K562 (cell line): ENCODE measurements around the gene SNPH. TPM values are rescaled to one million over a fixed set of nuclear protein-coding genes. Genes with fewer than 3 reads are reported as not detected.
A peak's percentile ranks its signal among the peaks of the same experiment; 100 is the strongest.

ENCODE experiments used
- ATAC-seq: fragments of 200-7000 bp; cut with Tn5 transposase; 3 replicates; pipeline ENCODE4 v1.9.1; 2020; ENCODE audit warnings: moderate library complexity
- BruUV-seq: library from RNA; stranded (reverse); fragments of 400-500 nt; replicated peaks from 2 replicates; lab custom pipeline; 2021; lab: Mats Ljungman, UMichigan
- CTCF ChIA-PET: fragments of 300-600 bp; formaldehyde crosslinking; extraction: SDS; loops from one replicate; lab custom pipeline; 2021; ENCODE audit warnings: low intra/inter-chr PET ratio; lab: Yijun Ruan, JAX
- POLR2A ChIA-PET: fragments of 300-600, 350-650 bp; sonication (Branson Sonifier 250); formaldehyde crosslinking; extraction: SDS; loops from one replicate; lab custom pipeline; 2021; ENCODE audit warnings: antibody characterized with exemption, inconsistent platforms; lab: Yijun Ruan, JAX
- DNase-seq, 4 experiments: peaks; one replicate each; pipeline versions ENCODE4 v3.0.0 to v3.0.0-alpha.2; 2011 to 2018; ENCODE audit warnings: low spot score in 3 of 4, mixed read lengths in 3 of 4; ENCODE audit errors: extremely low read depth in 1 of 4
- FAIRE-seq: peaks from 2 replicates; lab custom pipeline; 2011; peaks lifted over from hg19 to GRCh38; lab: Jason Lieb, UNC
- H2AFZ ChIP-seq: 2 replicates; pipeline ENCODE4 v1.6.0; 2011; ENCODE audit warnings: low read depth, low read length, control low read depth, inconsistent platforms
- H3K27ac ChIP-seq: fragments of 200-600 bp; 3 replicates; pipeline ENCODE4 v1.8.0; 2011; ENCODE audit warnings: low read depth, mild to moderate bottlenecking, control low read depth, inconsistent platforms, low read length, moderate library complexity, mixed read lengths; ENCODE audit errors: extremely low read depth
- H3K27me3 ChIP-seq, 2 experiments: fragments of 300-600 bp in 1 of 2; 2 replicates in 1 of 2; 3 replicates in 1 of 2; pipeline versions ENCODE4 v1.6.0 to v1.8.0; 2011; ENCODE audit warnings: inconsistent platforms in 2 of 2, low read length in 2 of 2, mild to moderate bottlenecking in 1 of 2, mixed read lengths in 1 of 2, moderate library complexity in 1 of 2; ENCODE audit not compliant: control insufficient read depth in 2 of 2, insufficient read depth in 2 of 2
- H3K36me3 ChIP-seq: fragments of 300-600 bp; 3 replicates; pipeline ENCODE4 v1.8.0; 2011; ENCODE audit warnings: mild to moderate bottlenecking, low read length, inconsistent platforms; ENCODE audit not compliant: control insufficient read depth, insufficient read depth
- H3K4me1 ChIP-seq, 2 experiments: fragments of 200-600 bp in 1 of 2; replicated peaks in 1 of 2; 2 replicates in 1 of 2; 3 replicates in 1 of 2; pipeline versions ENCODE4 v1.5.1 to v1.8.0; 2011; ENCODE audit warnings: inconsistent platforms in 2 of 2, low read length in 2 of 2, mild to moderate bottlenecking in 1 of 2, mixed read lengths in 1 of 2, moderate library complexity in 1 of 2; ENCODE audit not compliant: control insufficient read depth in 2 of 2, insufficient read depth in 2 of 2
- H3K4me2 ChIP-seq: 2 replicates; pipeline ENCODE4 v1.6.1; 2011; ENCODE audit warnings: low read length, control low read depth, inconsistent platforms, mixed read lengths; ENCODE audit not compliant: insufficient read depth
- H3K4me3 ChIP-seq: fragments of 200-600 bp; sonication (generic), shearing (Covaris generic); 2 replicates; pipeline ENCODE4 v1.5.1; 2016; ENCODE audit warnings: control low read depth, inconsistent platforms
- H3K79me2 ChIP-seq: fragments of 200-600 bp; 3 replicates; pipeline ENCODE4 v1.8.0; 2011; ENCODE audit warnings: low read length, inconsistent platforms; ENCODE audit not compliant: control insufficient read depth, insufficient read depth
- H3K9ac ChIP-seq, 2 experiments: 2 replicates each; pipeline versions ENCODE4 v1.6.0 to v1.6.1; 2011; ENCODE audit warnings: low read depth in 2 of 2, low read length in 2 of 2, control low read depth in 1 of 2, inconsistent platforms in 1 of 2, mild to moderate bottlenecking in 1 of 2, mixed read lengths in 1 of 2; ENCODE audit not compliant: insufficient read depth in 1 of 2
- H3K9me1 ChIP-seq: one replicate; pipeline ENCODE4 v1.6.0; 2011; ENCODE audit warnings: inconsistent platforms, mild to moderate bottlenecking, low read length, moderate library complexity; ENCODE audit not compliant: control insufficient read depth, insufficient read depth
- H3K9me3 ChIP-seq: replicated peaks from 2 replicates; pipeline ENCODE4 v1.5.1; 2011; ENCODE audit warnings: low read depth, low read length, inconsistent platforms; ENCODE audit not compliant: control insufficient read depth, insufficient read depth
- H4K20me1 ChIP-seq: replicated peaks from 2 replicates; pipeline ENCODE4 v1.6.1; 2011; ENCODE audit warnings: low read length, inconsistent platforms, mixed read lengths; ENCODE audit not compliant: control insufficient read depth, insufficient read depth
- ARID3A ChIP-seq: IDR thresholded peaks from 2 replicates; pipeline ENCODE4 v1.6.1; 2012; ENCODE audit warnings: low read depth, low read length, improper control_type of control experiment, borderline replicate concordance
- ATF7 ChIP-seq: fragments of 450-650 bp; IDR thresholded peaks from 2 replicates; pipeline ENCODE4 v1.7.1; 2014; ENCODE audit warnings: mild to moderate bottlenecking, moderate library complexity
- CREM ChIP-seq: IDR thresholded peaks from 2 replicates; pipeline ENCODE4 v1.6.1; 2014; ENCODE audit warnings: antibody characterized with exemption, low read depth
- E2F3 ChIP-seq: fragments of 250-450 bp; sonication (Bioruptor Pico); IDR thresholded peaks from 2 replicates; pipeline ENCODE4 v1.4.0; 2020; ENCODE audit warnings: mild to moderate bottlenecking
- EGR1 ChIP-seq: fragments of 450-650 bp; conservative IDR thresholded peaks from 2 replicates; pipeline ENCODE4 v1.6.1; 2017; ENCODE audit warnings: mild to moderate bottlenecking
- ELF1 ChIP-seq: fragments of 200-800 bp; sonication (Bioruptor generic); IDR thresholded peaks from 2 replicates; pipeline ENCODE4 v1.6.1; 2016; ENCODE audit warnings: missing genetic modification characterization, missing compliant biosample characterization
- GABPB2 ChIP-seq: fragments of 250-450 bp; sonication (Bioruptor Pico); conservative IDR thresholded peaks from 2 replicates; pipeline ENCODE4 v1.5.1; 2021; ENCODE audit warnings: mild to moderate bottlenecking
- HNRNPK ChIP-seq: fragments of 200-400 bp; formaldehyde crosslinking; IDR thresholded peaks from one replicate; pipeline ENCODE4 v1.6.1; 2018; ENCODE audit warnings: mild to moderate bottlenecking, low read depth, low read length; ENCODE audit not compliant: poor library complexity, severe bottlenecking
- HOXB6 ChIP-seq: fragments of 250-450 bp; sonication (Bioruptor Pico); IDR thresholded peaks from 2 replicates; pipeline ENCODE4 v1.5.1; 2022; ENCODE audit warnings: mild to moderate bottlenecking, borderline replicate concordance
- OTX1 ChIP-seq: fragments of 450-650 bp; formaldehyde crosslinking; IDR thresholded peaks from 2 replicates; pipeline ENCODE4 v1.4.0; 2022; ENCODE audit warnings: mild to moderate bottlenecking
- PPARD ChIP-seq: fragments of 250-450 bp; sonication (Bioruptor Pico); IDR thresholded peaks from 2 replicates; pipeline ENCODE4 v1.8.0; 2022; ENCODE audit warnings: inconsistent platforms, mild to moderate bottlenecking, moderate library complexity
- RFX1 ChIP-seq: fragments of 450-650 bp; IDR thresholded peaks from 2 replicates; pipeline ENCODE4 v1.6.1; 2016; ENCODE audit warnings: mild to moderate bottlenecking, moderate library complexity
- RHOXF2B ChIP-seq: fragments of 250-450 bp; sonication (Bioruptor Pico); conservative IDR thresholded peaks from 2 replicates; pipeline ENCODE4 v1.5.1; 2021
- ZNF263 ChIP-seq: sonication (generic); formaldehyde crosslinking; IDR thresholded peaks from 2 replicates; pipeline ENCODE4 v1.8.0; 2022; ENCODE audit warnings: mild to moderate bottlenecking, missing genetic modification reagents, borderline replicate concordance
- ZNF444 ChIP-seq: fragments of 250-450 bp; sonication (Bioruptor Pico); IDR thresholded peaks from 2 replicates; pipeline ENCODE4 v1.4.0; 2020; ENCODE audit warnings: mild to moderate bottlenecking, moderate library complexity
- ZNF639 ChIP-seq, 2 experiments: fragments of 200-800 bp in 1 of 2; sonication (Bioruptor generic) in 1 of 2; sonication (generic) in 1 of 2; formaldehyde crosslinking in 1 of 2; IDR thresholded peaks in 1 of 2; conservative IDR thresholded peaks in 1 of 2; 2 replicates each; pipeline versions ENCODE4 v1.5.0 to v1.6.1; 2016 to 2020; ENCODE audit warnings: missing compliant biosample characterization in 1 of 2, missing genetic modification characterization in 1 of 2, missing genetic modification reagents in 1 of 2
- WGBS: fragments of 100-300 bp; shearing (Covaris generic); methylation state at CpG from one replicate; pipeline ENCODE4 v1.1.6; 2016; ENCODE audit warnings: low coverage, mixed read lengths; ENCODE audit not compliant: insufficient coverage; ENCODE audit errors: missing lambda C conversion rate; 5-methylcytosine and 5-hydroxymethylcytosine counted together
- in situ Hi-C: fragments of 300-500 bp; cut with MboI; formaldehyde crosslinking; loops from 4 replicates; pipeline ENCODE4 v1.15.0; 2018; ENCODE audit warnings: inconsistent platforms, mixed read lengths
- intact Hi-C: fragments of 100-400 bp; cut with micrococcal nuclease; formaldehyde crosslinking; loops from 2 replicates; pipeline ENCODE4 v1.14.2; 2022
- polyA plus RNA-seq, 8 experiments: library from polyadenylated mRNA; depleted of rRNA in 4 of 8; stranded (reverse) in 5 of 8; unstranded in 3 of 8; fragments of >200 nt; fragmentation: Nextera tagmentation in 2 of 8; fragmentation: Illumina TruSeq in 1 of 8; extraction: Ambion mirVana in 2 of 8; extraction: Trizol in 1 of 8; gene quantifications; 2 replicates each; pipeline versions ENCODE4 v1.2.1 to v1.2.3, GENCODE V29; 2011 to 2014; ENCODE audit warnings: inconsistent platforms in 1 of 8, missing spikeins in 1 of 8
- total RNA-seq, 7 experiments: library from RNA; depleted of rRNA in 6 of 7; stranded (reverse); fragments of >200 nt in 6 of 7; fragmentation: Illumina TruSeq in 2 of 7; extraction: Trizol in 2 of 7; gene quantifications; 2 replicates each; pipeline versions ENCODE4 v1.2.1 to v1.2.3, GENCODE V29; 2011 to 2021; ENCODE audit warnings: low replicate concordance in 1 of 7

The SNPH gene
- total and polyA plus RNA-seq, 9 of the 15 experiments (the other 6 are each of a cell fraction or from before 2014, with no cell fraction given) = 0.03 to 4.2 (median 1.4) TPM

GRCh38 chr20:1326031-1326930 lies 60.2 kb downstream of the SNPH start (continued):
- no peak for TF ChIP-seq ZNF444 (CRISPR knock-in tag)
- no peak for TF ChIP-seq E2F3 (CRISPR knock-in tag)
- TF ChIP-seq ATF7 = no peak
- TF ChIP-seq ELF1 (tag) = no peak
- peak; percentile 18; the same call in 1 of the 2 replicates for TF ChIP-seq OTX1 (CRISPR knock-in tag)

GRCh38 chr20:1327241-1327653 lies 61.2 kb downstream of the SNPH start:
- 76% methylated on average over 5 of the region's 8 CpGs for WGBS
- intact Hi-C loops (loop anchor here (5.0 to 10.0 kb wide), 2 partner anchors 65 to 138 kb away; partner anchors contain the start of genes FKBP1A and NSFL1C), in situ Hi-C loops (no loop called here)
- Histone ChIP-seq H3K9me3 (no peaks in the 10 kb centered on the region), H3K4me3 (no peak overlapping the region), H3K9me1 (no peaks in the 10 kb centered on the region), H3K79me2 (peaks cover 44% of the 10 kb centered on the region), H2AFZ (no peak overlapping the region), H3K4me2 (no peak overlapping the region), H3K36me3 (peaks cover 9% of the 10 kb centered on the region; the same call in 2 of the 3 replicates), H3K9ac (no peak overlapping the region; a peak in 1 of 4 replicates), H3K27ac (no peak overlapping the region), H3K4me1 (peaks cover 16 to 36% of the 10 kb centered on the region in 2 experiments; a peak in 4 of 5 replicates), H4K20me1 (peaks cover 7% of the 10 kb centered on the region; the same call in 1 of the 2 replicates), H3K27me3 (no peaks in the 10 kb centered on the region)
- ChIA-PET POLR2A (interaction anchor here (0.6 to 0.9 kb wide), 4 partner anchors 46 to 101 kb away, joined by 3 read pairs; partner anchors contain the start of genes FKBP1A and RAD21L1), CTCF (no interaction called here)
- ATAC-seq = no peak
- no peak for FAIRE-seq
- no TSS peak for BruUV-seq
- DNase-seq = peak in 1 of 4 experiments; percentile 16
- TF ChIP-seq EGR1 (peak; percentile 54), ZNF263 (CRISPR knock-in tag) (no peak), RFX1 (peak; percentile 35; the same call in 1 of the 2 replicates), HNRNPK (no peak), CREM (no peak), ZNF639 (CRISPR knock-in tag; conservative IDR thresholded peaks at IDR 0.05 in 1 of 2, IDR thresholded peaks at IDR 0.05 in 1 of 2) (no peak), PPARD (CRISPR knock-in tag) (no peak), HOXB6 (CRISPR knock-in tag) (no peak), GABPB2 (CRISPR knock-in tag) (no peak), RHOXF2B (CRISPR knock-in tag) (no peak), ARID3A (no peak)
